Activated gamma-delta T cell (primary cell): ENCODE data around the gene DLX2.
"Not testable (repeated sequence)": the region's sequence is repeated elsewhere in the genome, so short reads cannot be mapped to it uniquely, and the experiment has no call there.

Experiments used
- DNase-seq: peaks from one replicate; lab custom pipeline; 2025; lab: John Stamatoyannopoulos, UW
- total RNA-seq, 2 donors: gene quantifications; one replicate each; lab custom pipeline; 2026; lab: John Stamatoyannopoulos, UW

The DLX2 gene
- 0.04 to 0.05 reads per million in 2 donors for total RNA-seq

- peak; percentile 60 for DNase-seq
Measured at GRCh38 chr2:172102391-172103359, at the start of gene DLX2. DLX2 (minus strand) TSS chr2:172102900; CDS start chr2:172102538, 362 bp downstream.

- DNase-seq, result no peak
Measured at GRCh38 chr2:172147944-172148650, 45.4 kb upstream of the DLX2 start.

GRCh38 chr2:172143817-172144216, 41.1 kb upstream of the DLX2 start:
- no peak for DNase-seq

- not testable (repeated sequence) for DNase-seq
Measured at GRCh38 chr2:172138727-172139126, 36.0 kb upstream of the DLX2 start.

GRCh38 chr2:172137943-172138342, 35.2 kb upstream of the DLX2 start:
- DNase-seq, result no peak

- DNase-seq, result no peak
Measured at GRCh38 chr2:172137109-172137508, 34.4 kb upstream of the DLX2 start.

GRCh38 chr2:172135446-172135845, 32.7 kb upstream of the DLX2 start:
- no peak for DNase-seq

GRCh38 chr2:172134270-172134669, 31.6 kb upstream of the DLX2 start:
- no peak for DNase-seq

GRCh38 chr2:172131713-172132555, 29.2 kb upstream of the DLX2 start:
- no peak for DNase-seq

- no peak for DNase-seq
Measured at GRCh38 chr2:172129404-172129803, 26.7 kb upstream of the DLX2 start.

GRCh38 chr2:172128484-172128883, 25.8 kb upstream of the DLX2 start:
- no peak for DNase-seq

GRCh38 chr2:172120118-172120517, 17.4 kb upstream of the DLX2 start:
- DNase-seq, result no peak

- DNase-seq, result no peak
Measured at GRCh38 chr2:172119089-172119488, 16.4 kb upstream of the DLX2 start.

GRCh38 chr2:172116107-172116506, 13.4 kb upstream of the DLX2 start:
- no peak for DNase-seq

GRCh38 chr2:172114579-172114978, 11.9 kb upstream of the DLX2 start:
- DNase-seq, result no peak

GRCh38 chr2:172114176-172114575, 11.5 kb upstream of the DLX2 start:
- DNase-seq, result not testable (repeated sequence)

- no peak for DNase-seq
Measured at GRCh38 chr2:172113617-172114016, 10.9 kb upstream of the DLX2 start.

- no peak for DNase-seq
Measured at GRCh38 chr2:172109988-172110811, 7.5 kb upstream of the DLX2 start.

GRCh38 chr2:172109256-172109987, 6.7 kb upstream of the DLX2 start:
- DNase-seq, result no peak

GRCh38 chr2:172108587-172108930, 5.9 kb upstream of the DLX2 start:
- no peak for DNase-seq
